Measurements from ENCODE around the gene ERICH6B.

DNA sequence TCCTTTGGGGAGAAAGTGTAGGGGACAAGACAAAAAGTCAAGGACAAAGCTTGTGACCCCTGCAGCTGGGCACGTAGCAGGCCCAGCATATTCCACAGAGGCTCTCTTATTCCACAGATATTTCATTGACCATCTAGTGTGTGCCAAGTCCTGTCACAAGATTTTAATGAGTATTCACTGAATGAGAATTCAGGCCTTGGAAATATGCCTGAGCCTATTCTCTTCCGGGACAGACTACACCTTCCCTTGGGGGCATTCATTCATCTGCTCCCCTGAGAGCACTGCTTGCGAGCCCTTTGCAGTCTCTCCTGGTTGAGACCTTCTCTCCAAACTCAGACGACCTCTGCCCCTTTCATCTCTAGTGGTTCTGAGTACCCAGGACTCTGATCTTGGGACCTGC lies 25.5 kb downstream of the ERICH6B start:
- TF ChIP-seq, protein P1, sequence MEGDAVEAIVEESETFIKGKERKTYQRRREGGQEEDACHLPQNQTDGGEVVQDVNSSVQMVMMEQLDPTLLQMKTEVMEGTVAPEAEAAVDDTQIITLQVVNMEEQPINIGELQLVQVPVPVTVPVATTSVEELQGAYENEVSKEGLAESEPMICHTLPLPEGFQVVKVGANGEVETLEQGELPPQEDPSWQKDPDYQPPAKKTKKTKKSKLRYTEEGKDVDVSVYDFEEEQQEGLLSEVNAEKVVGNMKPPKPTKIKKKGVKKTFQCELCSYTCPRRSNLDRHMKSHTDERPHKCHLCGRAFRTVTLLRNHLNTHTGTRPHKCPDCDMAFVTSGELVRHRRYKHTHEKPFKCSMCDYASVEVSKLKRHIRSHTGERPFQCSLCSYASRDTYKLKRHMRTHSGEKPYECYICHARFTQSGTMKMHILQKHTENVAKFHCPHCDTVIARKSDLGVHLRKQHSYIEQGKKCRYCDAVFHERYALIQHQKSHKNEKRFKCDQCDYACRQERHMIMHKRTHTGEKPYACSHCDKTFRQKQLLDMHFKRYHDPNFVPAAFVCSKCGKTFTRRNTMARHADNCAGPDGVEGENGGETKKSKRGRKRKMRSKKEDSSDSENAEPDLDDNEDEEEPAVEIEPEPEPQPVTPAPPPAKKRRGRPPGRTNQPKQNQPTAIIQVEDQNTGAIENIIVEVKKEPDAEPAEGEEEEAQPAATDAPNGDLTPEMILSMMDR (IDR thresholded peaks at IDR 0.05): no peak
- no peak for TF ChIP-seq POLR2A (IDR thresholded peaks at IDR 0.05; ENCODE audit: low read depth)
- TF ChIP-seq POLR2AphosphoS5 (IDR thresholded peaks at IDR 0.05): no peak
- TF ChIP-seq EP300 (IDR thresholded peaks at IDR 0.05): no peak

All from esophagus muscularis mucosa (tissue), 4 donors.